HepG2 (cell line): ENCODE data around the gene GREM2. TPM values are rescaled to one million over a fixed set of nuclear protein-coding genes. Genes with fewer than 3 reads are reported as not detected.

Experiments
- EEA1 ChIP-seq: sonication (generic); formaldehyde crosslinking; IDR thresholded peaks from 2 replicates; pipeline ENCODE4 v1.5.1; 2020; ENCODE audit warnings: mild to moderate bottlenecking, missing genetic modification reagents, borderline replicate concordance
- NR3C1 ChIP-seq: sonication (generic); formaldehyde crosslinking; IDR thresholded peaks from 2 replicates; pipeline ENCODE4 v1.4.0; 2020; ENCODE audit warnings: missing genetic modification reagents
- RBM39 ChIP-seq: fragments of 200-400 bp; formaldehyde crosslinking; IDR thresholded peaks from one replicate; pipeline ENCODE4 v1.6.1; 2018; ENCODE audit warnings: antibody characterized with exemption, mild to moderate bottlenecking, low read depth, low read length; ENCODE audit not compliant: poor library complexity, severe bottlenecking
- polyA plus RNA-seq, 8 experiments: library from polyadenylated mRNA; depleted of rRNA in 3 of 8; stranded (reverse) in 7 of 8; unstranded in 1 of 8; fragments of >200 nt; fragmentation: Illumina TruSeq in 4 of 8; extraction: Trizol in 4 of 8; gene quantifications; 2 replicates each; pipeline versions ENCODE4 v1.2.1 to v1.2.3, GENCODE V29; 2011 to 2016; ENCODE audit warnings: low read depth in 4 of 8, missing spikeins in 1 of 8, mixed read lengths in 1 of 8; ENCODE audit not compliant: insufficient read depth in 1 of 8
- small RNA-seq, 3 experiments: library from RNA; depleted of rRNA; stranded (forward); fragments of <200 nt; gene quantifications; one replicate each; pipeline ENCODE3, GENCODE V24; 2012; ENCODE audit warnings: low read depth in 2 of 3, low replicate concordance in 1 of 3; ENCODE audit not compliant: insufficient read length in 3 of 3, insufficient read depth in 2 of 3
- total RNA-seq, 5 experiments: library from RNA; depleted of rRNA; stranded (reverse); fragments of >200 nt; fragmentation: Illumina TruSeq; extraction: Trizol; gene quantifications; 2 replicates each; pipeline ENCODE4 v1.2.3, GENCODE V29; 2016; ENCODE audit warnings: low read depth in 1 of 5
- TF ChIP-seq, protein P1 (sequence below): sonication (generic); formaldehyde crosslinking; conservative IDR thresholded peaks from 2 replicates; pipeline ENCODE4 v1.8.0; 2022; ENCODE audit warnings: missing genetic modification reagents

The GREM2 gene
- total and polyA plus RNA-seq, 2 of the 13 experiments (the other 11 are each of a cell fraction or from before 2014, with no cell fraction given), result 0.07 TPM; not detected in 1

DNA sequence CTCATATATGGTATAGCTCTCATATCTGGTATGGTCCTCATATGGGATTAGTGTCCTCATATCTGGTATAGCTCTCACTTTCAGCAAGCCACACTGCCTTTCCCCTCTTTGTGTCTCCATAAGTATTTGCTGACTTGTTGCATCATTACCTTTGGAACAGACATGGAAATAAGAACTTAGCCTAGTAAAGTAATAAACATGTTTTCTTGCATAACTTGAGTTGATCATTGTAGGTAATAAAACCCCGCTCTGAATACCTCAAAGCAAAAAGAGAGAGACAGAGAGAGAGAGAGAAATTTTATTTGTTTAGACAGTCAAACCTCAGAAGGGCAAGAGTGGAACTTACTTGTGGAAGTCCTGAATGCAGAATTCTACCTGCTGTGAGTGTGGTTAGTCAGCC lies 170.3 kb downstream of the GREM2 start (continued):
- TF ChIP-seq, protein P1, sequence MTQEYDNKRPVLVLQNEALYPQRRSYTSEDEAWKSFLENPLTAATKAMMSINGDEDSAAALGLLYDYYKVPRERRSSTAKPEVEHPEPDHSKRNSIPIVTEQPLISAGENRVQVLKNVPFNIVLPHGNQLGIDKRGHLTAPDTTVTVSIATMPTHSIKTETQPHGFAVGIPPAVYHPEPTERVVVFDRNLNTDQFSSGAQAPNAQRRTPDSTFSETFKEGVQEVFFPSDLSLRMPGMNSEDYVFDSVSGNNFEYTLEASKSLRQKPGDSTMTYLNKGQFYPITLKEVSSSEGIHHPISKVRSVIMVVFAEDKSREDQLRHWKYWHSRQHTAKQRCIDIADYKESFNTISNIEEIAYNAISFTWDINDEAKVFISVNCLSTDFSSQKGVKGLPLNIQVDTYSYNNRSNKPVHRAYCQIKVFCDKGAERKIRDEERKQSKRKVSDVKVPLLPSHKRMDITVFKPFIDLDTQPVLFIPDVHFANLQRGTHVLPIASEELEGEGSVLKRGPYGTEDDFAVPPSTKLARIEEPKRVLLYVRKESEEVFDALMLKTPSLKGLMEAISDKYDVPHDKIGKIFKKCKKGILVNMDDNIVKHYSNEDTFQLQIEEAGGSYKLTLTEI (CRISPR knock-in tag), result no peak
- TF ChIP-seq RBM39 (no peak), EEA1 (CRISPR knock-in tag) (no peak), NR3C1 (CRISPR knock-in tag) (no peak)

Small RNA genes within 50 kb of the gene (small RNA-seq; reads per million reads assigned to genes)
- gene RNU5F-8P, result 0 reads per million in 3 experiments
